H1 (cell line): ENCODE results near the gene TPD52L2. TPM values are rescaled to one million over a fixed set of nuclear protein-coding genes. Genes with fewer than 3 reads are reported as not detected.

Experiments used
- ATF2 ChIP-seq: IDR thresholded peaks from 2 replicates; pipeline ENCODE4 v1.6.1; 2012; ENCODE audit warnings: low read length, inconsistent platforms
- CHD2 ChIP-seq: IDR thresholded peaks from 2 replicates; pipeline ENCODE4 v1.6.1; 2012; ENCODE audit warnings: low read length, improper control_type of control experiment
- CTCF ChIP-seq, 3 experiments: IDR thresholded peaks; 1 replicate in 2 of 3; 2 replicates in 1 of 3; pipeline versions ENCODE4 v1.5.1 to v1.6.1; 2011; ENCODE audit warnings: low read length in 3 of 3, mild to moderate bottlenecking in 3 of 3, inconsistent platforms in 2 of 3, low read depth in 1 of 3, moderate library complexity in 1 of 3; ENCODE audit not compliant: insufficient read depth in 1 of 3; ENCODE audit errors: control extremely low read depth in 1 of 3
- RNF2 ChIP-seq: fragments of 200-900, 300-1000 bp; sonication (generic); IDR thresholded peaks from 2 replicates; pipeline ENCODE4 v1.7.1; 2016; ENCODE audit warnings: borderline replicate concordance, low read depth, mild to moderate bottlenecking, antibody characterized with exemption, low read length; ENCODE audit not compliant: poor library complexity, severe bottlenecking; ENCODE audit errors: missing control alignments
- SP1 ChIP-seq: IDR thresholded peaks from 2 replicates; pipeline ENCODE4 v1.6.1; 2011; ENCODE audit warnings: low read depth, low read length
- TAF7 ChIP-seq: optimal IDR thresholded peaks from 2 replicates; pipeline ENCODE3; 2011; ENCODE audit warnings: low read depth, mild to moderate bottlenecking, inconsistent platforms, low read length, moderate library complexity, borderline replicate concordance
- polyA plus RNA-seq, 7 experiments: library from polyadenylated mRNA; depleted of rRNA in 3 of 7; stranded (reverse) in 5 of 7; unstranded in 2 of 7; fragments of >200 nt in 5 of 7; fragments of 200-250 nt in 2 of 7; gene quantifications; 1 replicate in 5 of 7; 2 replicates in 1 of 7; 4 replicates in 1 of 7; pipeline versions ENCODE4 v1.2.1 to v1.2.3, GENCODE V29; 2011 to 2013; ENCODE audit warnings: missing spikeins in 2 of 7, mixed read lengths in 2 of 7
- total RNA-seq: library from RNA; stranded (reverse); fragmentation: NEBNext Ultra II Directional; extraction: Animal tissue kit (Norgen Biotek cat#: 25700); gene quantifications from 2 replicates; pipeline ENCODE4 v1.2.1, GENCODE V29; 2021

Gene TPD52L2
- total and polyA plus RNA-seq, 2 of the 8 experiments (the other 6 are each of a cell fraction or from before 2014, with no cell fraction given) = 77.1 to 80.2 TPM

GRCh38 chr20:63831993-63832686 is 32.9 kb upstream of the TPD52L2 start (continued):
- TF ChIP-seq ATF2 (no peak), CHD2 (no peak), CTCF (IDR thresholded peaks at IDR 0.05; ENCODE audit: control extremely low read depth in 1 of 3, insufficient read depth in 1 of 3, low read depth in 1 of 3, low read length in 3 of 3) (no peak), RNF2 (no peak), TAF7 (no peak), SP1 (no peak)
